AG09319 (cell line): ENCODE results near the gene NEMP1.
A peak's percentile ranks its signal among the peaks of the same experiment; 100 is the strongest.
"Not testable (repeated sequence)": the region's sequence is repeated elsewhere in the genome, so short reads cannot be mapped to it uniquely, and the experiment has no call there.

ENCODE experiments used
- DNase-seq: peaks from one replicate; pipeline ENCODE4 v3.0.0-alpha.2; 2010; ENCODE audit warnings: low read depth; ENCODE audit errors: extremely low read depth
- CTCF ChIP-seq: IDR thresholded peaks from 2 replicates; pipeline ENCODE4 v1.5.1; 2011; ENCODE audit warnings: low read depth, mild to moderate bottlenecking, inconsistent platforms, low read length, moderate library complexity

Gene NEMP1

GRCh38 chr12:57123813-57124212, 45.2 kb upstream of the NEMP1 start:
- no peak for DNase-seq
- no peak for TF ChIP-seq CTCF

GRCh38 chr12:57120718-57121117, 42.1 kb upstream of the NEMP1 start:
- not testable (repeated sequence) for DNase-seq

- DNase-seq, result no peak
- TF ChIP-seq CTCF, result no peak
Observed at GRCh38 chr12:57119294-57120085, 40.9 kb upstream of the NEMP1 start.

- no peak for DNase-seq
- TF ChIP-seq CTCF, result no peak
Observed at GRCh38 chr12:57118711-57119271, 40.2 kb upstream of the NEMP1 start.

- no peak for DNase-seq
- TF ChIP-seq CTCF, result no peak
Observed at GRCh38 chr12:57116580-57117281, 38.1 kb upstream of the NEMP1 start.

- DNase-seq, result no peak
- peak; percentile 81 for TF ChIP-seq CTCF
Observed at GRCh38 chr12:57112492-57113294, 34.1 kb upstream of the NEMP1 start.

GRCh38 chr12:57111031-57111734, 32.6 kb upstream of the NEMP1 start, which contains the start of gene STAT6:
STAT6 (minus strand) TSS chr12:57111362; CDS start chr12:57108278, 3,084 bp downstream.
- DNase-seq, result peak; percentile 63
- TF ChIP-seq CTCF, result no peak
